HepG2 (cell line): Measurements from ENCODE around the gene KPNA3. TPM values are rescaled to one million over a fixed set of nuclear protein-coding genes. Genes with fewer than 3 reads are reported as not detected.

ENCODE experiments used
- ATAC-seq: fragments of 200-7000 bp; cut with Tn5 transposase; 3 replicates; pipeline ENCODE4 v1.9.1; 2020; ENCODE audit warnings: mild to moderate bottlenecking, moderate library complexity
- Bru-seq: library from RNA; stranded (reverse); fragments of 400-500 nt; gene quantifications from one replicate; lab custom pipeline; 2021; lab: Mats Ljungman, UMichigan
- BruChase-seq, 2 experiments: library from RNA; stranded (reverse); fragments of 400-500 nt; gene quantifications; one replicate each; lab custom pipeline; 2021; lab: Mats Ljungman, UMichigan
- BruUV-seq: library from RNA; stranded (reverse); fragments of 400-500 nt; replicated peaks from 2 replicates; lab custom pipeline; 2021; lab: Mats Ljungman, UMichigan
- CTCF ChIA-PET: fragments of 300-600 bp; formaldehyde crosslinking; extraction: SDS; loops from one replicate; lab custom pipeline; 2021; ENCODE audit warnings: low total read pairs, inconsistent platforms, low intra/inter-chr PET ratio; lab: Yijun Ruan, JAX
- POLR2A ChIA-PET: fragments of 350-600 bp; sonication (Branson Sonifier 250); formaldehyde crosslinking; loops from one replicate; lab custom pipeline; 2020; ENCODE audit warnings: antibody characterized with exemption, inconsistent platforms; lab: Yijun Ruan, JAX
- DNase-seq: peaks from one replicate; pipeline ENCODE4 v3.0.0-alpha.2; 2015; ENCODE audit warnings: low spot score
- FAIRE-seq: peaks from 3 replicates; lab custom pipeline; 2011; peaks lifted over from hg19 to GRCh38; lab: Jason Lieb, UNC
- H2AFZ ChIP-seq: one replicate; pipeline ENCODE4 v1.6.1; 2011; ENCODE audit warnings: low read length, inconsistent platforms
- H3K27ac ChIP-seq: fragments of 300-600 bp; 3 replicates; pipeline ENCODE4 v1.8.0; 2011; ENCODE audit warnings: mixed run types, mild to moderate bottlenecking, mixed read lengths, low read length, inconsistent platforms; ENCODE audit not compliant: insufficient read depth; ENCODE audit errors: extremely low read length
- H3K27me3 ChIP-seq, 2 experiments: fragments of 200-600 bp in 1 of 2; 2 replicates in 1 of 2; 3 replicates in 1 of 2; pipeline versions ENCODE4 v1.6.0 to v1.8.0; 2011; ENCODE audit warnings: low read length in 2 of 2, mild to moderate bottlenecking in 2 of 2, moderate library complexity in 2 of 2, inconsistent platforms in 1 of 2; ENCODE audit not compliant: insufficient read depth in 2 of 2, control insufficient read depth in 1 of 2
- H3K36me3 ChIP-seq, 2 experiments: fragments of 200-600 bp in 1 of 2; replicated peaks in 1 of 2; 2 replicates in 1 of 2; 3 replicates in 1 of 2; pipeline versions ENCODE4 v1.5.1 to v1.8.0; 2011; ENCODE audit warnings: low read length in 2 of 2, inconsistent platforms in 1 of 2; ENCODE audit not compliant: insufficient read depth in 2 of 2, control insufficient read depth in 1 of 2
- H3K4me1 ChIP-seq: 2 replicates; pipeline ENCODE4 v1.5.1; 2012; ENCODE audit warnings: low read length, inconsistent platforms; ENCODE audit not compliant: insufficient read depth
- H3K4me2 ChIP-seq: 2 replicates; pipeline ENCODE4 v1.6.0; 2011; ENCODE audit warnings: low read depth, low read length, inconsistent platforms
- H3K4me3 ChIP-seq, 3 experiments: fragments of 200-600 bp in 1 of 3; sonication (generic), shearing (Covaris generic) in 1 of 3; replicated peaks in 1 of 3; 2 replicates each; pipeline ENCODE4 v1.5.1; 2011 to 2016; ENCODE audit warnings: low read length in 3 of 3, inconsistent platforms in 2 of 3, low read depth in 2 of 3, mild to moderate bottlenecking in 2 of 3, control low read depth in 1 of 3, mixed read lengths in 1 of 3; ENCODE audit not compliant: insufficient read depth in 1 of 3
- H3K79me2 ChIP-seq: one replicate; pipeline ENCODE4 v1.6.1; 2011; ENCODE audit warnings: low read length, inconsistent platforms; ENCODE audit not compliant: insufficient read depth
- H3K9ac ChIP-seq: 2 replicates; pipeline ENCODE4 v1.6.0; 2011; ENCODE audit warnings: mild to moderate bottlenecking, low read depth, low read length, inconsistent platforms; ENCODE audit not compliant: insufficient read depth
- H3K9me3 ChIP-seq: 2 replicates; pipeline ENCODE4 v1.5.1; 2012; ENCODE audit warnings: mild to moderate bottlenecking, low read length
- H4K20me1 ChIP-seq: 2 replicates; pipeline ENCODE4 v1.6.0; 2011; ENCODE audit warnings: inconsistent platforms, mild to moderate bottlenecking, low read length, moderate library complexity; ENCODE audit not compliant: insufficient read depth
- CCDC6 ChIP-seq: sonication (generic); formaldehyde crosslinking; IDR thresholded peaks from 2 replicates; pipeline ENCODE4 v1.8.1; 2022; ENCODE audit warnings: mild to moderate bottlenecking, missing genetic modification reagents, moderate library complexity
- HDAC2 ChIP-seq: sonication (generic); formaldehyde crosslinking; IDR thresholded peaks from 2 replicates; pipeline ENCODE4 v1.4.0; 2020; ENCODE audit warnings: missing genetic modification reagents
- KDM6A ChIP-seq: IDR thresholded peaks from 2 replicates; pipeline ENCODE4 v1.6.1; 2016; ENCODE audit warnings: low read depth
- KLF13 ChIP-seq: sonication (generic); formaldehyde crosslinking; IDR thresholded peaks from 2 replicates; pipeline ENCODE4 v1.4.0; 2020; ENCODE audit warnings: mild to moderate bottlenecking, missing genetic modification reagents
- KLF6 ChIP-seq: IDR thresholded peaks from 2 replicates; pipeline ENCODE4 v1.8.0; 2016; ENCODE audit warnings: missing biosample characterization, missing genetic modification reagents
- MTF2 ChIP-seq: sonication (generic); formaldehyde crosslinking; IDR thresholded peaks from 2 replicates; pipeline ENCODE4 v1.5.0; 2020; ENCODE audit warnings: missing genetic modification reagents, borderline replicate concordance
- NR3C1 ChIP-seq: sonication (generic); formaldehyde crosslinking; IDR thresholded peaks from 2 replicates; pipeline ENCODE4 v1.4.0; 2020; ENCODE audit warnings: missing genetic modification reagents
- RFXAP ChIP-seq: sonication (generic); formaldehyde crosslinking; IDR thresholded peaks from 2 replicates; pipeline ENCODE4 v1.4.0; 2020; ENCODE audit warnings: missing genetic modification reagents, borderline replicate concordance
- SMAD9 ChIP-seq: sonication (generic); formaldehyde crosslinking; IDR thresholded peaks from 2 replicates; pipeline ENCODE4 v1.5.1; 2020; ENCODE audit warnings: mild to moderate bottlenecking, missing genetic modification reagents
- ZBTB25 ChIP-seq: IDR thresholded peaks from 2 replicates; pipeline ENCODE4 v1.6.1; 2018; ENCODE audit warnings: missing genetic modification reagents
- ZNF225 ChIP-seq: sonication (generic); formaldehyde crosslinking; IDR thresholded peaks from 2 replicates; pipeline ENCODE4 v1.4.0; 2020; ENCODE audit warnings: mild to moderate bottlenecking, missing genetic modification reagents
- ZNF460 ChIP-seq: sonication (generic); formaldehyde crosslinking; IDR thresholded peaks from 2 replicates; pipeline ENCODE4 v1.5.1; 2020; ENCODE audit warnings: missing genetic modification reagents, mild to moderate bottlenecking, borderline replicate concordance
- ZNF614 ChIP-seq: IDR thresholded peaks from 2 replicates; pipeline ENCODE4 v1.6.1; 2018; ENCODE audit warnings: missing biosample characterization, missing genetic modification reagents, inconsistent platforms, borderline replicate concordance
- ZNF800 ChIP-seq: sonication (generic); formaldehyde crosslinking; IDR thresholded peaks from 2 replicates; pipeline ENCODE4 v1.4.0; 2020; ENCODE audit warnings: missing genetic modification reagents
- WGBS: methylation state at CpG from one replicate; pipeline ENCODE4 v1.1.6; 2017; ENCODE audit warnings: low lambda C conversion rate; 5-methylcytosine and 5-hydroxymethylcytosine counted together
- in situ Hi-C: cut with HindIII; loops from 2 replicates; pipeline ENCODE4 v1.10.0; 2017; ENCODE audit warnings: low pct_unique_long_range_greater_than_20kb; ENCODE audit not compliant: extremely low pct_ligation_motif_present
- intact Hi-C: fragments of 100-400 bp; cut with micrococcal nuclease; formaldehyde crosslinking; loops from one replicate; pipeline ENCODE4 v1.10.0; 2022; ENCODE audit not compliant: unreplicated experiment
- long read RNA-seq, 2 experiments: library from RNA in 1 of 2; library from polyadenylated mRNA in 1 of 2; stranded (forward) in 1 of 2; unstranded in 1 of 2; transcript quantifications; one replicate each; pipeline ENCODE4 v2.0.0, GENCODE V29; 2019 to 2022
- polyA minus RNA-seq, 3 experiments: library from RNA; depleted of rRNA, polyadenylated mRNA; stranded (reverse); fragments of >200 nt; gene quantifications; 2 replicates each; pipeline ENCODE4 v1.2.3, GENCODE V29; 2011; ENCODE audit warnings: low replicate concordance in 1 of 3
- polyA plus RNA-seq, 8 experiments: library from polyadenylated mRNA; depleted of rRNA in 3 of 8; stranded (reverse) in 7 of 8; unstranded in 1 of 8; fragments of >200 nt; fragmentation: Illumina TruSeq in 4 of 8; extraction: Trizol in 4 of 8; gene quantifications; 2 replicates each; pipeline versions ENCODE4 v1.2.1 to v1.2.3, GENCODE V29; 2011 to 2016; ENCODE audit warnings: low read depth in 4 of 8, missing spikeins in 1 of 8, mixed read lengths in 1 of 8; ENCODE audit not compliant: insufficient read depth in 1 of 8
- total RNA-seq, 5 experiments: library from RNA; depleted of rRNA; stranded (reverse); fragments of >200 nt; fragmentation: Illumina TruSeq; extraction: Trizol; gene quantifications; 2 replicates each; pipeline ENCODE4 v1.2.3, GENCODE V29; 2016; ENCODE audit warnings: low read depth in 1 of 5

KPNA3 gene
- 28.9 and 69.8 TPM in 2 replicates for total RNA-seq (2016; rRNA removed; fragmentation: Illumina TruSeq; extraction: Trizol)
- total RNA-seq (2016; cell fraction: cytosol; rRNA removed; fragmentation: Illumina TruSeq; extraction: Trizol; ENCODE audit: low read depth), result 6.4 and 7.8 TPM in 2 replicates
- total RNA-seq (2016; cell fraction: insoluble cytoplasmic fraction; rRNA removed; fragmentation: Illumina TruSeq; extraction: Trizol), result 30.1 and 67.5 TPM in 2 replicates
- 28.5 and 33.3 TPM in 2 replicates for total RNA-seq (2016; cell fraction: membrane; rRNA removed; fragmentation: Illumina TruSeq; extraction: Trizol)
- total RNA-seq (2016; cell fraction: nucleus; rRNA removed; fragmentation: Illumina TruSeq; extraction: Trizol), result 32.9 and 33.0 TPM in 2 replicates
- polyA plus RNA-seq (2011; rRNA removed), result 9.9 and 13.0 TPM in 2 replicates
- polyA plus RNA-seq (2011; cell fraction: cytosol; rRNA removed), result 7.2 and 11.6 TPM in 2 replicates
- 3.6 and 4.5 TPM in 2 replicates for polyA plus RNA-seq (2011; cell fraction: nucleus; rRNA removed)
- polyA plus RNA-seq (2012), result 16.8 and 18.2 TPM in 2 replicates
- 5.0 and 5.1 TPM in 2 replicates for polyA plus RNA-seq (2016; cell fraction: cytosol; fragmentation: Illumina TruSeq; extraction: Trizol; ENCODE audit: low read depth)
- polyA plus RNA-seq (2016; cell fraction: insoluble cytoplasmic fraction; fragmentation: Illumina TruSeq; extraction: Trizol; ENCODE audit: low read depth), result 71.3 and 73.5 TPM in 2 replicates
- polyA plus RNA-seq (2016; cell fraction: membrane; fragmentation: Illumina TruSeq; extraction: Trizol; ENCODE audit: low read depth), result 15.6 and 19.0 TPM in 2 replicates
- 33.5 and 33.9 TPM in 2 replicates for polyA plus RNA-seq (2016; cell fraction: nucleus; fragmentation: Illumina TruSeq; extraction: Trizol; ENCODE audit: insufficient read depth, low read depth)
- 13.6 and 15.0 TPM in 2 replicates for polyA minus RNA-seq (2011; rRNA and poly(A)+ RNA removed; ENCODE audit: low replicate concordance)
- 17.8 and 20.1 TPM in 2 replicates for polyA minus RNA-seq (2011; cell fraction: cytosol; rRNA and poly(A)+ RNA removed)
- 15.7 and 18.9 TPM in 2 replicates for polyA minus RNA-seq (2011; cell fraction: nucleus; rRNA and poly(A)+ RNA removed)
- Bru-seq, nascent RNA, result percentile 89 among the genes with signal in this experiment
- percentile 86 among the genes with signal in this experiment for BruChase-seq, experiment 1, labeled RNA remaining after a 6-hour chase
- BruChase-seq, experiment 2, labeled RNA remaining after a 2-hour chase, result percentile 85 among the genes with signal in this experiment
- long read RNA-seq, experiment 1, full-length matches to known transcripts, result 9 of 24 reads
- long read RNA-seq, experiment 1, partial matches to known transcripts, result 9 of 24 reads
- long read RNA-seq, experiment 1, other reads (novel, unspliced or antisense), result 6 of 24 reads
- long read RNA-seq, experiment 2, full-length matches to known transcripts, result 4 of 54 reads
- long read RNA-seq, experiment 2, partial matches to known transcripts, result 3 of 54 reads
- long read RNA-seq, experiment 2, other reads (novel, unspliced or antisense), result 47 of 54 reads

- H3K27me3 ChIP-seq, result no peaks in the 10 kb centered on the region; a peak in 1 of 5 replicates
- DNase-seq (peak; percentile 89), ATAC-seq (peak; percentile 95), FAIRE-seq (peak; percentile 62)
- H3K36me3 ChIP-seq, result peaks cover 0 to 1% of the 10 kb centered on the region in 2 experiments; a peak in 1 of 5 replicates
- in situ Hi-C loops, result loop anchor here (5.0 kb wide), 1 partner anchor 50 kb away; no protein-coding TSS in a partner anchor
- H3K4me1 ChIP-seq, result peaks cover 41% of the 10 kb centered on the region
- TSS peak; percentile 92 for BruUV-seq
- peak within 1 kb of the TSS; percentile 96 for H3K4me2 ChIP-seq
- peak within 1 kb of the TSS; percentile 21 for H2AFZ ChIP-seq
- CTCF ChIA-PET, result interaction anchor here (2.1 kb wide), 1 partner anchor 55 kb away, joined by 14 read pairs; no protein-coding TSS in a partner anchor
- POLR2A ChIA-PET, result interaction anchor here (0.6 to 6.0 kb wide), 34 partner anchors 10 to 578 kb away, joined by 3 to 193 read pairs (median 6); partner anchors contain the start of genes CAB39L, EBPL, SETDB2 and SPRYD7
- peak within 1 kb of the TSS; percentile 87 for H3K9ac ChIP-seq
- peaks cover 41% of the 10 kb centered on the region for H3K79me2 ChIP-seq
- 1% methylated on average over 23 of the region's 71 CpGs for WGBS
- peak within 1 kb of the TSS; percentile 96 for H3K27ac ChIP-seq
- H4K20me1 ChIP-seq, result no peaks in the 10 kb centered on the region
- intact Hi-C loops, result loop anchor here (1.0 to 5.0 kb wide), 5 partner anchors 19 to 145 kb away; partner anchors contain the start of genes EBPL and SPRYD7
- no peaks in the 10 kb centered on the region for H3K9me3 ChIP-seq
- peak within 1 kb of the TSS; percentile 72 to 81 (median 80) for H3K4me3 ChIP-seq
- TF ChIP-seq CCDC6, result no peak
- no peak for TF ChIP-seq KDM6A (CRISPR knock-in tag)
- no peak for TF ChIP-seq NR3C1 (CRISPR knock-in tag)
- TF ChIP-seq MTF2 (CRISPR knock-in tag), result no peak
- TF ChIP-seq HDAC2 (CRISPR knock-in tag), result 0 out of 2 replicates have a peak, but pooled peaks have one; percentile 29
- TF ChIP-seq SMAD9 (CRISPR knock-in tag), result no peak
- TF ChIP-seq KLF13 (CRISPR knock-in tag), result no peak
- no peak for TF ChIP-seq ZNF225 (CRISPR knock-in tag)
- TF ChIP-seq ZNF800 (CRISPR knock-in tag), result peak; percentile 76
- TF ChIP-seq KLF6 (CRISPR knock-in tag), result peak; percentile 19; the same call in 1 of the 2 replicates
- no peak for TF ChIP-seq ZNF460 (CRISPR knock-in tag)
- TF ChIP-seq ZNF614 (CRISPR knock-in tag), result peak; percentile 28; the same call in 1 of the 2 replicates
- TF ChIP-seq ZBTB25 (CRISPR knock-in tag), result no peak
- TF ChIP-seq RFXAP (CRISPR knock-in tag), result no peak
Measured at GRCh38 chr13:49792550-49793324, at the start of gene KPNA3. KPNA3 (minus strand) TSS chr13:49792682; CDS start chr13:49792506, 176 bp downstream.
